Neuronal stem cell (in vitro differentiated cells): ENCODE data around the gene LSM12.
A peak's percentile ranks its signal among the peaks of the same experiment; 100 is the strongest.

Source experiments
- DNase-seq: peaks from one replicate; pipeline ENCODE4 v3.0.0-alpha.2; 2013; ENCODE audit warnings: low spot score
- H2AFZ ChIP-seq: one replicate; pipeline ENCODE4 v1.6.1; 2013; ENCODE audit warnings: mild to moderate bottlenecking, low read length, inconsistent platforms
- H2AK5ac ChIP-seq: 2 replicates; pipeline ENCODE4 v1.6.1; 2013; ENCODE audit warnings: low read depth, mild to moderate bottlenecking, inconsistent platforms, low read length, moderate library complexity, mixed read lengths
- H2BK120ac ChIP-seq: 2 replicates; pipeline ENCODE4 v1.6.1; 2013; ENCODE audit warnings: low read depth, mild to moderate bottlenecking, inconsistent platforms, low read length, moderate library complexity, mixed read lengths
- H2BK12ac ChIP-seq: one replicate; pipeline ENCODE4 v1.6.1; 2013; ENCODE audit warnings: low read length, inconsistent platforms
- H2BK15ac ChIP-seq: 2 replicates; pipeline ENCODE4 v1.6.1; 2013; ENCODE audit warnings: mild to moderate bottlenecking, low read length, inconsistent platforms, mixed read lengths
- H2BK5ac ChIP-seq: one replicate; pipeline ENCODE4 v1.6.1; 2013; ENCODE audit warnings: inconsistent platforms, mild to moderate bottlenecking, low read length, moderate library complexity
- H3K14ac ChIP-seq: one replicate; pipeline ENCODE4 v1.6.1; 2013; ENCODE audit warnings: low read length, inconsistent platforms
- H3K18ac ChIP-seq: 2 replicates; pipeline ENCODE4 v1.6.1; 2013; ENCODE audit warnings: low read length, inconsistent platforms
- H3K23ac ChIP-seq: 2 replicates; pipeline ENCODE4 v1.6.1; 2013; ENCODE audit warnings: low read depth, mild to moderate bottlenecking, mixed read lengths, low read length, inconsistent platforms; ENCODE audit not compliant: poor library complexity
- H3K27ac ChIP-seq: replicated peaks from 3 replicates; pipeline ENCODE4 v1.5.1; 2013; ENCODE audit warnings: low read length, inconsistent platforms
- H3K27me3 ChIP-seq, 3 experiments: 2 replicates each; pipeline ENCODE4 v1.6.1; 2013; ENCODE audit warnings: low read length in 3 of 3, mild to moderate bottlenecking in 2 of 3, inconsistent platforms in 1 of 3, low read depth in 1 of 3, mixed read lengths in 1 of 3, moderate library complexity in 1 of 3; ENCODE audit not compliant: control insufficient read depth in 3 of 3, insufficient read depth in 3 of 3
- H3K36me3 ChIP-seq, 2 donors: replicated peaks in 1 of 2; 2 replicates each; pipeline ENCODE4 v1.6.1; 2013; ENCODE audit warnings: low read length in 2 of 2; ENCODE audit not compliant: control insufficient read depth in 2 of 2, insufficient read depth in 2 of 2
- H3K4ac ChIP-seq: 2 replicates; pipeline ENCODE4 v1.6.1; 2013; ENCODE audit warnings: inconsistent platforms, mild to moderate bottlenecking, low read length, moderate library complexity
- H3K4me1 ChIP-seq, 2 donors: 1 replicate in 1 of 2; 2 replicates in 1 of 2; pipeline ENCODE4 v1.6.1; 2013; ENCODE audit warnings: low read length in 2 of 2, low read depth in 1 of 2; ENCODE audit not compliant: control insufficient read depth in 2 of 2, insufficient read depth in 1 of 2
- H3K4me2 ChIP-seq: one replicate; pipeline ENCODE4 v1.6.1; 2013; ENCODE audit warnings: mild to moderate bottlenecking, low read length, inconsistent platforms; ENCODE audit not compliant: insufficient read depth, poor library complexity, severe bottlenecking
- H3K4me3 ChIP-seq, 2 donors: 2 replicates each; pipeline ENCODE4 v1.5.1; 2013; ENCODE audit warnings: low read length in 2 of 2, mild to moderate bottlenecking in 2 of 2, inconsistent platforms in 1 of 2, moderate library complexity in 1 of 2
- H3K79me1 ChIP-seq: one replicate; pipeline ENCODE4 v1.6.1; 2013; ENCODE audit warnings: low read depth, mild to moderate bottlenecking, inconsistent platforms, low read length, moderate library complexity
- H3K9ac ChIP-seq: one replicate; pipeline ENCODE4 v1.6.1; 2013; ENCODE audit warnings: mild to moderate bottlenecking, low read depth, low read length, inconsistent platforms; ENCODE audit not compliant: poor library complexity
- H3K9me3 ChIP-seq, 2 donors: replicated peaks in 1 of 2; 2 replicates each; pipeline versions ENCODE3 to v1.6.1; 2013; ENCODE audit warnings: low read length in 2 of 2, mild to moderate bottlenecking in 2 of 2, inconsistent platforms in 1 of 2, low read depth in 1 of 2, mixed read lengths in 1 of 2, moderate library complexity in 1 of 2; ENCODE audit not compliant: control insufficient read depth in 2 of 2, insufficient read depth in 1 of 2
- H4K8ac ChIP-seq: one replicate; pipeline ENCODE4 v1.6.1; 2013; ENCODE audit warnings: low read depth, mild to moderate bottlenecking, inconsistent platforms, low read length, moderate library complexity
- H4K91ac ChIP-seq: one replicate; pipeline ENCODE4 v1.6.1; 2013; ENCODE audit warnings: low read length, low read depth, mild to moderate bottlenecking, inconsistent platforms; ENCODE audit not compliant: poor library complexity
- WGBS, 2 donors: extraction: QIAGEN DNeasy Blood & Tissue Kit; methylation state at CpG; one replicate each; pipeline ENCODE4 v1.1.7; 2013; ENCODE audit warnings: missing lambda C conversion rate in 2 of 2, mixed read lengths in 1 of 2; ENCODE audit not compliant: insufficient read length in 2 of 2, insufficient replicate concordance in 1 of 2; ENCODE audit errors: extremely low coverage in 2 of 2; 5-methylcytosine and 5-hydroxymethylcytosine counted together

LSM12 gene

DNA sequence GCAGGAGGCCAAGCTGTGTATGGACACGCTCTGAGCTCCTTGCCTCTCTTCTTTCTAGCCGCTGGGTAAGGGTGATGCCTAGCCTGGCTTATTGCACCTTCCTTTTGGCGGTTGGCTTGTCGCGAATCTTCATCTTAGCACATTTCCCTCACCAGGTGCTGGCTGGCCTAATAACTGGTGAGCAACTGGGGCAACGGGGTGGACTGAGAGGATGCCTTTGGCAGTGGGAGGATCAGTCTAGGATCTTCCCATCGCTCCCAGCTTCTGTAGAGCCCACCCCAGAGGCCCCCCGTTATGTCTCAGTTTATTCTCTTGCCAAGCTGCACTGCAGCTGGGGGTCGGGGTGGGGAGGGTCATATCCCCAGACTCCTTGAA is 8.4 kb upstream of the LSM12 start:
- Histone ChIP-seq H3K27me3 (no peaks in the 10 kb centered on the region), H3K14ac (no peak overlapping the region), H2BK15ac (no peak overlapping the region), H2AK5ac (no peak overlapping the region), H3K4me2 (no peak overlapping the region), H3K36me3 (peaks cover 41 to 68% of the 10 kb centered on the region in 2 donors), H3K9ac (no peak overlapping the region), H3K4me3 (no peak overlapping the region), H4K91ac (no peak overlapping the region), H3K4ac (no peak overlapping the region), H2BK12ac (no peak overlapping the region), H3K9me3 (no peaks in the 10 kb centered on the region), H3K4me1 (peaks cover 8 to 10% of the 10 kb centered on the region in 2 donors), H3K18ac (no peak overlapping the region), H2BK5ac (no peak overlapping the region), H3K79me1 (peaks cover 1% of the 10 kb centered on the region), H4K8ac (no peak overlapping the region), H3K27ac (no peak overlapping the region), H2AFZ (no peak overlapping the region), H2BK120ac (no peak overlapping the region), H3K23ac (no peak overlapping the region)
- WGBS, 2 donors, result no CpG with 5 or more reads among the region's 9 CpGs
- DNase-seq, result no peak

DNA sequence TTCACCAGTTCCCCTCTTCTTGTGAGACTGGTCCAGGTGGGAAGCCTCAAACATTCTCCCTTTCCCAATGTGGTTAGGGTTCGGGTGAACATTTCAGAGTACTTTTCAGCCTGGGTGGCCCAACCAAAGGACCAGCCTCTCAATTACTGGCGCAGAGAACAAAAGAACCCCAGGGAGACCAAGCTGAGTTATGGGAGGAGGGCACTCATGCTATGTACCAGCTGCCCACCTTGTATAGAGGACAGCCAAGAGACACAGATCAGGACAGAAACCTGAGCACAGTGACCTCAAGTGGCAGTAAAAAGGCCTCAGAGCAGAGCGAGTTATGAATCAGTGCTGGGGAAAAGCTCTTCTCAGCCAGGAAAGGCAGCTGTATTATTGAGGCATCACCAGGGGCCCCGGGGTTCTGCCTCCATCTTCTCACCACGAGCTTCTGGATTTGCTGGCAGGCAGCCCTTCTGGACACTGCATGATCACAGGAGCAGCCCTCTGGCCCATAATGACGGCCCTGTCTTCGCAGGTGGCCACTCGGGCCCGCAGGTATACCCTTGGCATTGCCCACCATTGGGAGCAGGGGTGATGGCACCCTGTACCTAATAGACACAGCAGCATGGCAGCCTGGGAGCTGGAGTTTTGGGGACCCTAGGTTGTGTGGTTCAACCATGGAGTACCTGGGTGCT is 7.9 kb upstream of the LSM12 start:
- Histone ChIP-seq H3K4me3 (no peak overlapping the region), H2BK120ac (no peak overlapping the region), H3K36me3 (peaks cover 38 to 63% of the 10 kb centered on the region in 2 donors), H4K91ac (no peak overlapping the region), H3K18ac (peak overlapping the region; percentile 41), H4K8ac (no peak overlapping the region), H3K27me3 (no peaks in the 10 kb centered on the region), H2BK12ac (no peak overlapping the region), H3K4ac (no peak overlapping the region), H3K9ac (no peak overlapping the region), H2AK5ac (no peak overlapping the region), H3K27ac (no peak overlapping the region), H3K79me1 (peaks cover 1% of the 10 kb centered on the region), H2AFZ (no peak overlapping the region), H2BK15ac (no peak overlapping the region), H3K23ac (no peak overlapping the region), H3K4me2 (no peak overlapping the region), H2BK5ac (no peak overlapping the region), H3K14ac (no peak overlapping the region), H3K9me3 (no peaks in the 10 kb centered on the region), H3K4me1 (peaks cover 9 to 10% of the 10 kb centered on the region in 2 donors)
- no peak for DNase-seq
- no CpG with 5 or more reads among the region's 9 CpGs for WGBS, 2 donors

DNA sequence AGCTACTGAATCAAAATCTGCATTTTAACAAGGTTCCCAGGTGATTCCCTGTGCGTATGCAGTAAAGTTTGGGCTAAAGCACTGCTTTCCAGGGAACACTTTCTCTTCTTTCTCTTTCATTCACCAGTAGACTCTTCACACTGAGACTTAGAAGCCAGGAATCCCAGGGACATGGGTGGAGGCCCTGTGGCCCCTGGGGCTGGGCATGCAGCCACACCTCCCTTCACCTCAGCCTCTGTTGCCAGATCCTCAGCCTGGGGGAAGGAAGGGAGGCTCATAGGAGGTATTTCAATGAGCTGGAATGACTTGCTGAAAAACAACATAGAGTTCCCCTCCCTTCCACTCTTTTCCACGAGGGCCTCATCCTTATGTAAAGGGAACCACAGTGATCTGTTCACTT is 5.3 kb upstream of the LSM12 start:
- Histone ChIP-seq H4K91ac (no peak overlapping the region), H2AFZ (no peak overlapping the region), H3K14ac (peak overlapping the region; percentile 32), H2BK5ac (no peak overlapping the region), H2BK15ac (no peak overlapping the region), H3K18ac (peak overlapping the region; percentile 63), H3K4me1 (peaks cover 9 to 10% of the 10 kb centered on the region in 2 donors), H3K4ac (no peak overlapping the region), H3K4me3 (peak overlapping the region; percentile 12 to 73), H2BK12ac (no peak overlapping the region), H3K27ac (peak overlapping the region; percentile 4), H4K8ac (no peak overlapping the region), H3K79me1 (peaks cover 1% of the 10 kb centered on the region), H3K23ac (no peak overlapping the region), H3K36me3 (peaks cover 23 to 40% of the 10 kb centered on the region in 2 donors), H2BK120ac (no peak overlapping the region), H2AK5ac (no peak overlapping the region), H3K4me2 (peak overlapping the region; percentile 60), H3K27me3 (no peaks in the 10 kb centered on the region), H3K9me3 (no peaks in the 10 kb centered on the region), H3K9ac (peak overlapping the region; percentile 39)
- no CpG with 5 or more reads among the region's 2 CpGs for WGBS, 2 donors
- no peak for DNase-seq

DNA sequence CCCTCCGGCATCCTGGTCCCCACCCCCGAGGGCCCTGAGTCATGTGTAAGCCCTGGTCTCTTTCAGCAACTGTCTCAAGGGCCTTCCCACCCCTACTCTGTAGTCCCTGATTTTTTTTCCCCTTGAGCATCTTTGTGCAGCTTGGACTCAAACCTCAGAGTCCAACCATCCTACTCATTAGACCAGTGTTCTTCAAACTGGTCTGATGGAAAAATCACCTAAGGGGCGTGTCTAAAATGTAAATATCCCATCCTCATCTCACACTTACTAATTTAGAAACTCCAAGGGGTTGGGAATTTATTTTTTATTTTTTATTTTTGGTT is 4.7 kb upstream of the LSM12 start:
- peaks cover 20 to 34% of the 10 kb centered on the region in 2 donors for H3K36me3 ChIP-seq
- H3K4me3 ChIP-seq, result peak overlapping the region; percentile 73 to 91
- H2BK120ac ChIP-seq, result no peak overlapping the region
- peaks cover 1% of the 10 kb centered on the region for H3K79me1 ChIP-seq
- H3K4me1 ChIP-seq, result peaks cover 9 to 10% of the 10 kb centered on the region in 2 donors
- H3K18ac ChIP-seq, result peak overlapping the region; percentile 98
- H4K8ac ChIP-seq, result peak overlapping the region; percentile 65
- no peak for DNase-seq
- no peaks in the 10 kb centered on the region for H3K9me3 ChIP-seq
- peak overlapping the region; percentile 82 for H2BK5ac ChIP-seq
- no peak overlapping the region for H2BK12ac ChIP-seq
- H2AFZ ChIP-seq, result peak overlapping the region; percentile 83
- H3K23ac ChIP-seq, result peak overlapping the region; percentile 99
- peak overlapping the region; percentile 76 for H3K4me2 ChIP-seq
- peak overlapping the region; percentile 96 for H3K9ac ChIP-seq
- peak overlapping the region; percentile 97 for H3K27ac ChIP-seq
- H3K4ac ChIP-seq, result no peak overlapping the region
- peak overlapping the region; percentile 94 for H3K14ac ChIP-seq
- WGBS, 2 donors, result no CpG with 5 or more reads among the region's 3 CpGs
- no peaks in the 10 kb centered on the region for H3K27me3 ChIP-seq
- H4K91ac ChIP-seq, result peak overlapping the region; percentile 92
- peak overlapping the region; percentile 91 for H2BK15ac ChIP-seq
- peak overlapping the region; percentile 92 for H2AK5ac ChIP-seq
